ENCODE measurements around the gene ZNF100. TPM values are rescaled to one million over a fixed set of nuclear protein-coding genes. Genes with fewer than 3 reads are reported as not detected.
"Not testable (repeated sequence)": the region's sequence is repeated elsewhere in the genome, so short reads cannot be mapped to it uniquely, and the experiment has no call there.

The ZNF100 gene
- total RNA-seq, 1 donor from 2014 or later = 7.0 TPM

GRCh38 chr19:21709464-21709863 is 57.9 kb downstream of the ZNF100 start:
- no peak for DNase-seq (ENCODE audit: missing footprints)
- intact Hi-C loops (cut with DNase I) = no loop called here
- ATAC-seq = no peak

- ATAC-seq; intact Hi-C loops (cut with DNase I); DNase-seq (ENCODE audit: missing footprints): not testable (repeated sequence)
Measured at GRCh38 chr19:21707878-21708277, 59.5 kb downstream of the ZNF100 start.

- ATAC-seq (no peak), DNase-seq (ENCODE audit: missing footprints) (no peak)
- intact Hi-C loops (cut with DNase I) = no loop called here
Measured at GRCh38 chr19:21707065-21707464, 60.3 kb downstream of the ZNF100 start.

GRCh38 chr19:21705393-21705792 is 62.0 kb downstream of the ZNF100 start:
- ATAC-seq = no peak
- intact Hi-C loops (cut with DNase I) = no loop called here

GRCh38 chr19:21704320-21704719 is 63.1 kb downstream of the ZNF100 start:
- DNase-seq (ENCODE audit: missing footprints) (no peak), ATAC-seq (no peak)
- intact Hi-C loops (cut with DNase I) = no loop called here

More at GRCh38 chr19:21705393-21705792, 62.0 kb downstream of the ZNF100 start:
- no peak for DNase-seq (ENCODE audit: missing footprints)

GRCh38 chr19:21699197-21699596 is 68.2 kb downstream of the ZNF100 start:
- no peak for ATAC-seq
- intact Hi-C loops (cut with DNase I) = loop anchor here (2.0 to 10.0 kb wide), 2 partner anchors 216 to 494 kb away; no protein-coding TSS in a partner anchor
- no peak for DNase-seq (ENCODE audit: missing footprints)

- intact Hi-C loops (cut with DNase I) = loop anchor here (2.0 to 10.0 kb wide), 2 partner anchors 215 to 493 kb away; no protein-coding TSS in a partner anchor
- DNase-seq (ENCODE audit: missing footprints) (no peak), ATAC-seq (no peak)
Measured at GRCh38 chr19:21698215-21698614, 69.2 kb downstream of the ZNF100 start.

GRCh38 chr19:21697698-21698097 is 69.7 kb downstream of the ZNF100 start:
- ATAC-seq = no peak
- no peak for DNase-seq (ENCODE audit: missing footprints)
- intact Hi-C loops (cut with DNase I) = loop anchor here (2.0 to 10.0 kb wide), 2 partner anchors 215 to 493 kb away; no protein-coding TSS in a partner anchor

- DNase-seq (ENCODE audit: missing footprints) (no peak), ATAC-seq (no peak)
- intact Hi-C loops (cut with DNase I) = loop anchor here (10.0 kb wide), 1 partner anchor 490 kb away; no protein-coding TSS in a partner anchor
Measured at GRCh38 chr19:21694171-21694906, 73.0 kb downstream of the ZNF100 start.

GRCh38 chr19:21693399-21693798 is 74.0 kb downstream of the ZNF100 start:
- no peak for DNase-seq (ENCODE audit: missing footprints)
- intact Hi-C loops (cut with DNase I) = loop anchor here (10.0 kb wide), 1 partner anchor 489 kb away; no protein-coding TSS in a partner anchor
- ATAC-seq = no peak

GRCh38 chr19:21691661-21692060 is 75.7 kb downstream of the ZNF100 start:
- ATAC-seq (no peak), DNase-seq (ENCODE audit: missing footprints) (no peak)
- intact Hi-C loops (cut with DNase I) = loop anchor here (10.0 kb wide), 1 partner anchor 487 kb away; no protein-coding TSS in a partner anchor

- intact Hi-C loops (cut with DNase I) = no loop called here
- DNase-seq (ENCODE audit: missing footprints) (no peak), ATAC-seq (no peak)
Measured at GRCh38 chr19:21688464-21688863, 78.9 kb downstream of the ZNF100 start.

- intact Hi-C loops (cut with DNase I) = no loop called here
- ATAC-seq (no peak), DNase-seq (ENCODE audit: missing footprints) (no peak)
Measured at GRCh38 chr19:21680671-21681070, 86.7 kb downstream of the ZNF100 start.

- intact Hi-C loops (cut with DNase I) = no loop called here
- DNase-seq (ENCODE audit: missing footprints) (no peak), ATAC-seq (no peak)
Measured at GRCh38 chr19:21680026-21680425, 87.4 kb downstream of the ZNF100 start.

GRCh38 chr19:21677696-21678418 is 89.5 kb downstream of the ZNF100 start:
- DNase-seq (ENCODE audit: missing footprints) = peak; percentile 66
- ATAC-seq = peak; percentile 71
- intact Hi-C loops (cut with DNase I) = no loop called here

- no peak for DNase-seq (ENCODE audit: missing footprints)
- intact Hi-C loops (cut with DNase I) = no loop called here
- ATAC-seq = no peak
Measured at GRCh38 chr19:21674454-21674853, 92.9 kb downstream of the ZNF100 start.

GRCh38 chr19:21673479-21673878 is 93.9 kb downstream of the ZNF100 start:
- peak; percentile 42 for ATAC-seq

More at GRCh38 chr19:21673479-21673878, 93.9 kb downstream of the ZNF100 start:
- DNase-seq (ENCODE audit: missing footprints); intact Hi-C loops (cut with DNase I): not testable (repeated sequence)

Data from Right ventricle myocardium inferior (tissue), 1 donor.